ACC112 (cell line): ENCODE data around the gene XRCC2.
"Not testable (repeated sequence)": the region's sequence is repeated elsewhere in the genome, so short reads cannot be mapped to it uniquely, and the experiment has no call there.

Experiments used
- H2AFZ ChIP-seq: fragments of 200-600 bp; sonication (generic); one replicate; pipeline ENCODE4 v1.6.0; 2017; ENCODE audit warnings: antibody characterized with exemption, low read length; ENCODE audit not compliant: unreplicated experiment
- H3K27ac ChIP-seq: fragments of 200-600 bp; sonication (generic); 2 replicates; pipeline ENCODE4 v1.5.1; 2014; ENCODE audit warnings: low read depth, mild to moderate bottlenecking, antibody characterized with exemption, low read length, moderate library complexity
- H3K27me3 ChIP-seq: fragments of 200-600 bp; sonication (generic); 2 replicates; pipeline ENCODE4 v1.6.1; 2014; ENCODE audit warnings: mild to moderate bottlenecking, antibody characterized with exemption, low read length, moderate library complexity, mixed read lengths; ENCODE audit not compliant: insufficient read depth
- H3K36me3 ChIP-seq: fragments of 200-600 bp; sonication (generic); 2 replicates; pipeline ENCODE4 v1.6.1; 2016; ENCODE audit warnings: mild to moderate bottlenecking, antibody characterized with exemption, low read length, moderate library complexity, mixed read lengths; ENCODE audit not compliant: insufficient read depth
- H3K4me1 ChIP-seq: fragments of 200-600 bp; sonication (generic); one replicate; pipeline ENCODE4 v1.6.1; 2016; ENCODE audit warnings: low read length, mixed read lengths; ENCODE audit not compliant: insufficient read depth, unreplicated experiment, control insufficient read depth
- H3K4me3 ChIP-seq: fragments of 200-600 bp; sonication (generic); 2 replicates; pipeline ENCODE4 v1.5.1; 2014; ENCODE audit warnings: mild to moderate bottlenecking, low read depth, low read length
- H3K79me2 ChIP-seq: fragments of 200-600 bp; sonication (generic); one replicate; pipeline ENCODE4 v1.6.0; 2016; ENCODE audit warnings: low read length; ENCODE audit not compliant: control insufficient read depth, unreplicated experiment, insufficient read depth

The XRCC2 gene

DNA sequence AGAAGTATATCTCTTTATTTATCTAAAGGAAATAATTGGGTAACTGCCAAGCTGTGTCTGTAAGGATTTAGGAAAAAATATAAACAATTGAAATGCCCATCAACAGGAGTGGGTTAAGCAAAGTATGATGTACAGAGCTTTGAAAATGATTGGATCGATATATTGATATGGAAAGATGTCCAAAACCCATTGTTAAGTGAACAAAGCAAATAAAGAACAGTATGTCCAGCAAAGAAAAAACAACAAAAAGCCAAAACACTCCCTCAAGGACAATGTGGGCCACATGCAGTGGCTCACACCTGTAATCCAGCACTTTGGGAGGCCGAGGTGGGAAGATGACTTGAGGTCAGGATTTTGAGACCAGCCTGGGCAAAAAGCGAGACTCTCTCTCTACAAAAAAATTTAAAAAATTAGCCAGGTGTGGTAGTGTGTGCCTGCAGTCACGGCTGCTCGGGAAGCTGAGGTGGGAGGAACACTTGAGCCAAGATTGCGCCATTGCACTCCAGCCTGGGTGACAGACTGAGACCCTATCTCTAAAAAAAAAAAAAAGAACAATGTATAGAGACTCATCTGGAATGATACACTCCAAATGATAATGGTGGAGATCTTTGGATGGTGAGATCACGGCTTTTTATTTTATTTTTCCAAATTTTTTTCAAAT lies 37.9 kb downstream of the XRCC2 start:
- Histone ChIP-seq H2AFZ (no peak overlapping the region), H3K4me1 (no peaks in the 10 kb centered on the region), H3K36me3 (no peaks in the 10 kb centered on the region), H3K27me3 (no peaks in the 10 kb centered on the region), H3K79me2 (no peaks in the 10 kb centered on the region), H3K27ac (no peak overlapping the region), H3K4me3 (no peak overlapping the region)

DNA sequence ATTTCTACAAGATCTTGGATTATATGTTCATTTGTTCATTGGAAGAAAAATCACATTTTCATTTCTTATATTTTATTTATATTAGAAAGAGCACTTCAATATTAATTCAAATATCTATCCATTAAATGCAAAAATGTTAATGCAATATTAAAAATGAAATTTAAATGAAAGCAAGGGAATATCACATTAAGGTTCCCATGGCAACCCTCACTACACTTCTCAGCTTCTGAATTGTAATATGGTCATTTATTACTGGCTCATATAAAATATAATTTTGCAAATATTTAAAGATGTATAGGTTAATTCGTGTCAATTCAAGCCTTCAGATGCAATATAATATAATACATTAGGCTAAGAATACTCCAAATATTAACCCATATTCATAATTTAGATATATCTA lies 38.8 kb downstream of the XRCC2 start:
- H3K4me1 ChIP-seq: no peaks in the 10 kb centered on the region
- H3K27me3 ChIP-seq: no peaks in the 10 kb centered on the region
- no peaks in the 10 kb centered on the region for H3K36me3 ChIP-seq
- no peak overlapping the region for H3K27ac ChIP-seq
- no peak overlapping the region for H2AFZ ChIP-seq
- H3K79me2 ChIP-seq: no peaks in the 10 kb centered on the region
- no peak overlapping the region for H3K4me3 ChIP-seq

DNA sequence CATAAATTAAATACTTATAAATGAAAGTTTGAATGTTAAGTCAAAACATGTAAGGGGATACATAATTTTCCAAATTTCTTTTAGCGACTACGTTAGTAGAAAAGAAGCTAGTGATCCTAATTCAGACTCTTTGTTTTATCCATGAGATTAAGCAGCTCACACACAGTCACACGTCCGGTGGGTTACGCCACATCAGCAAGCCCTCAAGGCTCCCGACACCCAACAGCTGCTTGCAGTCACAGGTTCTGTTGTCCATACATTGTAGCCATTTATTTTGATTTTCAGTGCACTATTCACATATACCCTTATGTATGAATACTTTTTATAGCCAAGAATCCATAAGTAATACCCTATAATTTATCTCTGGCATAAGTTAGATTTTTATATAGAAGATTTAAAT lies 39.5 kb downstream of the XRCC2 start:
- Histone ChIP-seq H3K79me2 (no peaks in the 10 kb centered on the region), H3K27ac (no peak overlapping the region), H3K4me3 (no peak overlapping the region), H3K36me3 (no peaks in the 10 kb centered on the region), H3K4me1 (no peaks in the 10 kb centered on the region), H3K27me3 (no peaks in the 10 kb centered on the region), H2AFZ (no peak overlapping the region)

DNA sequence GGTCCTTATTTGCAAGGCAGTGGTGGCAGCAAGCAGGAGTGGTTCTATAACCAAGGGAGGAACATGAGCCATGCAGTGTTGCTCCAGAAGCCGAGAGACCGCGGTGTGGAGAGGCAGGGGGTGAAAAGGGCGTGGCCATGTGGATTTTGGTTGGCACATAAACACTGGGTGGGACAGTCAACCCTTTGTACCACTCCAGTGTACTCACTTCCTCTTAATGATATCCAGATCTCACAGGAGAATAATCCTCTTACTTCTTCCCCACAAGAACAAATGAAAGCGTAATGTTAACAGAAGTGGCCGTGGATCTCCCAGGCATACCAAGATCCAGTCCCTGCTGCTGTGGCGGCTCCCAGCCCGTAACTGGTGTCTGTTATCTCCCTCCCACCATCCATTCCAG lies 42.4 kb downstream of the XRCC2 start:
- no peak overlapping the region for H3K4me3 ChIP-seq
- H3K79me2 ChIP-seq: no peaks in the 10 kb centered on the region
- no peak overlapping the region for H3K27ac ChIP-seq
- no peak overlapping the region for H2AFZ ChIP-seq
- no peaks in the 10 kb centered on the region for H3K27me3 ChIP-seq
- no peaks in the 10 kb centered on the region for H3K36me3 ChIP-seq
- H3K4me1 ChIP-seq: no peaks in the 10 kb centered on the region

DNA sequence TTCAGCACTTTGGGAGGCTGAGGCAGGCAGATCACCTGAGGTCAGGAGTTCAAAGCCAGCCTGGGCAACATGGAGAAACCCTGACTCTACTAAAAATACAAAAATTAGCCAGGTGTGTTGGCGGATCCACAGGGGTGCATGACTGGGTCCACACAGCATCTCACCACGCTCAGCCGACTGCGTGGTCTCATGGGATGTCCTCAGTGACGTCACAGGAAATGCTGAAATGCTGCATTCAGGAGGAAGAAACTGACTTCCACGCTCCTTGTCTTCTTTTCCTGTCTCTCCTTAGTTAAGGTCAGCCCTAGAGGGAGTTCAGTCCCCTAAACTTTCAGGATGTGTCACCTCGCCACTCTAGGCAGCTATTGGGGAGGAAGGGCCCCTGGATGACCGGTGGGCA lies 42.9 kb downstream of the XRCC2 start:
- no peak overlapping the region for H2AFZ ChIP-seq
- H3K27ac ChIP-seq: no peak overlapping the region
- H3K4me1 ChIP-seq: no peaks in the 10 kb centered on the region
- no peak overlapping the region for H3K4me3 ChIP-seq
- H3K36me3 ChIP-seq: no peaks in the 10 kb centered on the region
- no peaks in the 10 kb centered on the region for H3K27me3 ChIP-seq
- H3K79me2 ChIP-seq: no peaks in the 10 kb centered on the region

DNA sequence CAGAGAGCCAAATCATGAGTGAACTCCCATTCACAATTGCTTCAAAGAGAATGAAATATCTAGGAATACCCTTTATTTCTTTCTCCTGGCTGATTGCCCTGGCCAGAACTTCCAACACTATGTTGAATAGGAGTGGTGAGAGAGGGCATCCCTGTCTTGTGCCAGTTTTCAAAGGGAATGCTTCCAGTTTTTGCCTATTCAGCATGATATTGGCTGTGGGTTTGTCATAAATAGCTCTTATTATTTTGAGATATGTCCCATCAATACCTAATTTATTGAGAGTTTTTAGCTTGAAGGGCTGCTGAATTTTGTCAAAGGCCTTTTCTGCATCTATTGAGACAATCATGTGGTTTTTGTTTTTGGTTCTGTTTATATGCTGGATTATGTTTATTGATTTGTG lies 47.2 kb downstream of the XRCC2 start:
- not testable (repeated sequence) for H3K4me1 ChIP-seq, H3K27me3 ChIP-seq, H2AFZ ChIP-seq, H3K36me3 ChIP-seq, H3K79me2 ChIP-seq, H3K27ac ChIP-seq, H3K4me3 ChIP-seq

DNA sequence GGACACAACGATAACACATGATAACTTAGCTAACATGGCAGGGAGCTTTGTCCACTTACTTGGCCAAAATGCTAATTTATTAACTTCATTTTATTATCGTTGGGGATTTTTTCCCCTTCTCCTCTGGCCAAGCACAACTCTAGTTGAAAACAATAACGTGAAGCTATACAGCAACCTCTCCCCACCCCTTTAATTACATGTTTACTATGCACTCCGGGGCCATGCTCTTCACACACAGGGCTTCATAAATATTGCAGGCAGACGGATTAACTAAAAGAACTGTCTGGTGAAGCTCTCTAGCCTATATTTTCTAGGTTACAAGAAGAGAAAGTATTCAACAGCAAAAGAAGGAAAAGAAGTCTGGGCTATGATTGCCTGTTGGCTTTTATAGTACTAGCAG lies 51.7 kb downstream of the XRCC2 start:
- no peak overlapping the region for H3K4me3 ChIP-seq
- H3K27me3 ChIP-seq: no peaks in the 10 kb centered on the region
- H3K4me1 ChIP-seq: no peaks in the 10 kb centered on the region
- H3K36me3 ChIP-seq: no peaks in the 10 kb centered on the region
- H3K27ac ChIP-seq: no peak overlapping the region
- no peak overlapping the region for H2AFZ ChIP-seq
- H3K79me2 ChIP-seq: no peaks in the 10 kb centered on the region

DNA sequence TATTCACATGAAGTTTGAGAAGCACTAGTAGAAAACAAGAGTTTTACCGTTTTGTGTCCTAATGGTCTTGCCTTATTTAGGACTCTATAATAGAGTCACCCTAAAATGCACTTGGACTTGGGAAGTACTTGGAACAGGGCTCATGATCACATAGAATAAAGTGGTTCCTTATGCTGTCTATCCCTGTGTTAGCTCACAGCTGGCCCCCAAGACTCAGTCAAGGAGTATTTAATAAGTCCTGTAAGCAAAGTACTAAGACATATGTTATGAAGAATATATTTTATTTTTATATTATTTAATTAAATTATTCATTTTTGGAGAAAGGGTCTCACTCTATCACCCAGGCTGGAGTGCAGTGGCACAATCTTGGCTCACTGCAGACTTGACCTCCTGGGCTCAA lies 54.5 kb downstream of the XRCC2 start:
- no peaks in the 10 kb centered on the region for H3K27me3 ChIP-seq
- no peaks in the 10 kb centered on the region for H3K36me3 ChIP-seq
- no peak overlapping the region for H3K27ac ChIP-seq
- no peaks in the 10 kb centered on the region for H3K79me2 ChIP-seq
- no peak overlapping the region for H3K4me3 ChIP-seq
- no peak overlapping the region for H2AFZ ChIP-seq
- H3K4me1 ChIP-seq: no peaks in the 10 kb centered on the region

DNA sequence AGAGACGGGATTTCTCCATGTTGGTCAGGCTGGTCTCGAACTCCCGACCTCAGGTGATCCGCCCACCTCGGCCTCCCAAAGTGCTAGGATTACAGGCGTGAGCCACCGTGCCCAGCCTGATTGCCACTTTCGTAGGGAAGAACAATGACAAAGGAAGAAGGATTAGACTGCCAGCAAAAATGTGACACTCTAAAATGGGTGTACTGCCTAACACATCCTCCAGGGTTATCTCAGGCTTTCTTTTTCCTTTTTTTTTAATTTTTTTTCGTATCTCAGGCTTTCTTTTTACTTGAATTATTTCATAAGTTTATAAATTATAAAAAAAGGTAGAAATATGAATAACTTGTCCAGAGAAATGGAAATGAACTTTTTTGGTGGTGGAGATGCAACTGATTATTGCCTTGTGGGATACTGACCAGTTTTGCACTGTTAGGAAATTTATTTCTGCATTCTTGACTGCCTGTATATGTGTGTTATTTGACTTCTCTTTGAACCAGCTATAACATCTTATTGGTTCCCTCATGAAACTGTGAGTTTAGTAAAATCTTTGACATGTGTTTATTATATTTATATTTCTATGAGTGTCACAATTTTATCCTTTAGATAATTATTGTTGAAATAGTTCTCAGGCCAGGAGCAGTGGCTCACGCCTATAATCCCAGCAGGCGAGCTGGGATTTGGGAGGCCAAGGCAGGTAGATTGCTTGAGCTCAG lies 56.8 kb downstream of the XRCC2 start:
- H3K27ac ChIP-seq: no peak overlapping the region
- no peaks in the 10 kb centered on the region for H3K36me3 ChIP-seq
- no peaks in the 10 kb centered on the region for H3K79me2 ChIP-seq
- no peaks in the 10 kb centered on the region for H3K27me3 ChIP-seq
- no peaks in the 10 kb centered on the region for H3K4me1 ChIP-seq
- H3K4me3 ChIP-seq: no peak overlapping the region
- no peak overlapping the region for H2AFZ ChIP-seq

DNA sequence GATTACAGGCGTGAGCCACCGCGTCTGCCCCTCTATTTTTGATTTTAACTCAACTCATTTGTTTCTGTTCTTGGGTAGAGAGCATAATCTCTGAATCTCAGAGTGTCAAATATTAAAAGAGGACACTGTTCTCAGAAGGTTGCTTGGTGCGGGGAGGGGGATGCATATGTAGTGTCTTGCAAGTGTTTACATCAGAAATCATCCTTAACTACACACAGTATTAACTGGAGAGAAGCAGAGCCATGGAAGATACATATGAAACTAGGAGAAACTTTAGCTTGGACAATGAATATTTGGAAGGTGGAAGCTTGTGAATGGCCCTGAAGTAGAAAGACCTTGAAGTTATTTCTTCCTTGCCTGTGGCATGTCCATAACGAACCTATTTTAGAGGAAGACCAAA lies 57.5 kb downstream of the XRCC2 start:
- Histone ChIP-seq H3K36me3 (no peaks in the 10 kb centered on the region), H3K4me1 (no peaks in the 10 kb centered on the region), H3K4me3 (no peak overlapping the region), H3K79me2 (no peaks in the 10 kb centered on the region), H3K27ac (no peak overlapping the region), H3K27me3 (no peaks in the 10 kb centered on the region), H2AFZ (no peak overlapping the region)

DNA sequence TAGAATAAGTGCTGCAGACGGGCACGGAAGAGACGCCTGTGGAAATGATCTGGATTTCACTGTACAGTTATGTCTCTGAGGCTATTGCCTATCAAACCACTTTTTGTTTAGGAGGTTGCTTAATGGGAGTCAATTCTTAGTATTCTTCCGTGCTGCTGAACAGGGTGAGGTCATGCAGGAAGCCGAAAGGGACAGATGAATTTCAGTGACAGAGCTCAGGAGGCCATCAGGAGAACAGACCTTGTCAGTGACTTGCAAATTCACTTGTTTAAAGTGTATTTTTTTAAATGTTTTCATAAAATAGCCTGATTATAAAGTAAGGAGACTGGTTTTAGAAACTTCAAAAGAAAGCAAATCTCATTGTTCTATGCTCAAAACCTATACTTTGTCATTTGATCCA lies 58.9 kb downstream of the XRCC2 start:
- Histone ChIP-seq H3K4me3 (no peak overlapping the region), H3K79me2 (no peaks in the 10 kb centered on the region), H2AFZ (no peak overlapping the region), H3K27ac (no peak overlapping the region), H3K4me1 (no peaks in the 10 kb centered on the region), H3K36me3 (no peaks in the 10 kb centered on the region), H3K27me3 (no peaks in the 10 kb centered on the region)
